Ishikawa (cell line): ENCODE data around the gene STPG4.

ENCODE experiments used
- CEBPB ChIP-seq: IDR thresholded peaks from 2 replicates; pipeline ENCODE4 v1.6.1; 2012
- CREB1 ChIP-seq: IDR thresholded peaks from 2 replicates; pipeline ENCODE4 v1.6.1; 2012; ENCODE audit warnings: low read depth
- EGR1 ChIP-seq: IDR thresholded peaks from 2 replicates; pipeline ENCODE4 v1.6.1; 2012
- EP300 ChIP-seq: IDR thresholded peaks from 2 replicates; pipeline ENCODE4 v1.6.1; 2012; ENCODE audit warnings: borderline replicate concordance
- NFIC ChIP-seq: IDR thresholded peaks from 2 replicates; pipeline ENCODE4 v1.6.1; 2012
- TAF1 ChIP-seq: IDR thresholded peaks from 2 replicates; pipeline ENCODE4 v1.6.1; 2012; ENCODE audit warnings: low read depth, mild to moderate bottlenecking
- TCF12 ChIP-seq: IDR thresholded peaks from 2 replicates; pipeline ENCODE4 v1.6.1; 2012; ENCODE audit warnings: low read depth
- YY1 ChIP-seq: IDR thresholded peaks from 2 replicates; pipeline ENCODE4 v1.6.1; 2012; ENCODE audit warnings: low read depth
- ZBTB7A ChIP-seq: IDR thresholded peaks from 2 replicates; pipeline ENCODE4 v1.6.1; 2012; ENCODE audit warnings: low read depth
- TF ChIP-seq, protein P1 (sequence below): IDR thresholded peaks from 2 replicates; pipeline ENCODE4 v1.6.1; 2012
- TF ChIP-seq, protein P2 (sequence below): IDR thresholded peaks from 2 replicates; pipeline ENCODE4 v1.6.1; 2012; ENCODE audit warnings: low read depth, mild to moderate bottlenecking

DNA sequence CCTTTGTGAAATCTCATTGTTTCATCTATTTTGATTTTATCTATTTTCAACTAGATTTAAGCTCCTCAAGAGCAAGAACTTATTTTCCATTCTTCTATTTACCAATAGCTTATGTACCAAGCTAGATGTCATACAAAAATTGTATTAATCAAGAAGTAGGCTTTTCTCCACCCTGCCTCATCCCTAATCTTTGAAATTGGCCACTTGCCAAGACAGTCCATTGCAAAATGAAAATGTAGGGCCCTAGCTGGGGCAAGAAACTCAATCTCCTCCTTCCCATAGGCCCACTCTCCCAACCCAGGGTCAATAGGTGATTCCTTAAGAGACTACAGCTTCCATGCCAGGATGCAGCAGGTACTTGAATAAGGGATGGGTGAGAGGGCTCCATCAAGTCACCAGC is 39.3 kb upstream of the STPG4 start:
- TF ChIP-seq, protein P1, sequence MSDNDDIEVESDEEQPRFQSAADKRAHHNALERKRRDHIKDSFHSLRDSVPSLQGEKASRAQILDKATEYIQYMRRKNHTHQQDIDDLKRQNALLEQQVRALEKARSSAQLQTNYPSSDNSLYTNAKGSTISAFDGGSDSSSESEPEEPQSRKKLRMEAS, result no peak
- TF ChIP-seq, protein P2, sequence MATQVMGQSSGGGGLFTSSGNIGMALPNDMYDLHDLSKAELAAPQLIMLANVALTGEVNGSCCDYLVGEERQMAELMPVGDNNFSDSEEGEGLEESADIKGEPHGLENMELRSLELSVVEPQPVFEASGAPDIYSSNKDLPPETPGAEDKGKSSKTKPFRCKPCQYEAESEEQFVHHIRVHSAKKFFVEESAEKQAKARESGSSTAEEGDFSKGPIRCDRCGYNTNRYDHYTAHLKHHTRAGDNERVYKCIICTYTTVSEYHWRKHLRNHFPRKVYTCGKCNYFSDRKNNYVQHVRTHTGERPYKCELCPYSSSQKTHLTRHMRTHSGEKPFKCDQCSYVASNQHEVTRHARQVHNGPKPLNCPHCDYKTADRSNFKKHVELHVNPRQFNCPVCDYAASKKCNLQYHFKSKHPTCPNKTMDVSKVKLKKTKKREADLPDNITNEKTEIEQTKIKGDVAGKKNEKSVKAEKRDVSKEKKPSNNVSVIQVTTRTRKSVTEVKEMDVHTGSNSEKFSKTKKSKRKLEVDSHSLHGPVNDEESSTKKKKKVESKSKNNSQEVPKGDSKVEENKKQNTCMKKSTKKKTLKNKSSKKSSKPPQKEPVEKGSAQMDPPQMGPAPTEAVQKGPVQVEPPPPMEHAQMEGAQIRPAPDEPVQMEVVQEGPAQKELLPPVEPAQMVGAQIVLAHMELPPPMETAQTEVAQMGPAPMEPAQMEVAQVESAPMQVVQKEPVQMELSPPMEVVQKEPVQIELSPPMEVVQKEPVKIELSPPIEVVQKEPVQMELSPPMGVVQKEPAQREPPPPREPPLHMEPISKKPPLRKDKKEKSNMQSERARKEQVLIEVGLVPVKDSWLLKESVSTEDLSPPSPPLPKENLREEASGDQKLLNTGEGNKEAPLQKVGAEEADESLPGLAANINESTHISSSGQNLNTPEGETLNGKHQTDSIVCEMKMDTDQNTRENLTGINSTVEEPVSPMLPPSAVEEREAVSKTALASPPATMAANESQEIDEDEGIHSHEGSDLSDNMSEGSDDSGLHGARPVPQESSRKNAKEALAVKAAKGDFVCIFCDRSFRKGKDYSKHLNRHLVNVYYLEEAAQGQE, result no peak
- TF ChIP-seq YY1 (no peak), TAF1 (no peak), EP300 (no peak), TCF12 (no peak), CREB1 (no peak), ZBTB7A (no peak), NFIC (peak; percentile 30; the same call in 1 of the 2 replicates), CEBPB (no peak), EGR1 (no peak)
